HG02943 (cell line): ENCODE measurements around the gene MYCT1.
"Not testable (repeated sequence)": the region's sequence is repeated elsewhere in the genome, so short reads cannot be mapped to it uniquely, and the experiment has no call there.

Source experiments
- ATAC-seq: cut with Tn5 transposase; IDR thresholded peaks from one replicate; pipeline ENCODE4 v1.9.1; 2021; ENCODE audit warnings: mild to moderate bottlenecking, low read depth, moderate library complexity; ENCODE audit not compliant: unreplicated experiment

The MYCT1 gene

GRCh38 chr6:152697634-152698033 is at the start of gene MYCT1:
MYCT1 (plus strand) TSS chr6:152697897; CDS start chr6:152697903, 6 bp downstream.
- no peak for ATAC-seq

GRCh38 chr6:152648105-152648504 is 49.6 kb upstream of the MYCT1 start:
- ATAC-seq = no peak

- no peak for ATAC-seq
Measured at GRCh38 chr6:152651986-152652385, 45.7 kb upstream of the MYCT1 start.

GRCh38 chr6:152661776-152662175 is 35.9 kb upstream of the MYCT1 start:
- no peak for ATAC-seq

- no peak for ATAC-seq
Measured at GRCh38 chr6:152669895-152670294, 27.8 kb upstream of the MYCT1 start.

GRCh38 chr6:152671171-152671570 is 26.5 kb upstream of the MYCT1 start:
- no peak for ATAC-seq

- no peak for ATAC-seq
Measured at GRCh38 chr6:152673236-152673635, 24.5 kb upstream of the MYCT1 start.

- ATAC-seq = no peak
Measured at GRCh38 chr6:152680151-152680550, 17.5 kb upstream of the MYCT1 start.

GRCh38 chr6:152680879-152681517 is 16.7 kb upstream of the MYCT1 start:
- ATAC-seq = no peak

GRCh38 chr6:152682141-152682540 is 15.6 kb upstream of the MYCT1 start:
- no peak for ATAC-seq

- ATAC-seq = not testable (repeated sequence)
Measured at GRCh38 chr6:152682935-152683334, 14.8 kb upstream of the MYCT1 start.

- ATAC-seq = no peak
Measured at GRCh38 chr6:152685819-152686218, 11.9 kb upstream of the MYCT1 start.

- no peak for ATAC-seq
Measured at GRCh38 chr6:152695372-152696045, 2.2 kb upstream of the MYCT1 start.

- no peak for ATAC-seq
Measured at GRCh38 chr6:152696522-152696921, 1.2 kb upstream of the MYCT1 start.

- ATAC-seq = no peak
Measured at GRCh38 chr6:152698692-152699091, 995 bp downstream of the MYCT1 start.

- no peak for ATAC-seq
Measured at GRCh38 chr6:152700427-152700826, 2.7 kb downstream of the MYCT1 start.

GRCh38 chr6:152701081-152701862 is 3.6 kb downstream of the MYCT1 start:
- ATAC-seq = no peak

GRCh38 chr6:152701863-152702401 is 4.2 kb downstream of the MYCT1 start:
- no peak for ATAC-seq

GRCh38 chr6:152703750-152704149 is 6.1 kb downstream of the MYCT1 start:
- not testable (repeated sequence) for ATAC-seq

- no peak for ATAC-seq
Measured at GRCh38 chr6:152705327-152705726, 7.6 kb downstream of the MYCT1 start.

GRCh38 chr6:152716322-152716721 is 18.6 kb downstream of the MYCT1 start:
- ATAC-seq = no peak
